MCF 10A (cell line): ENCODE measurements around the gene KCNN1. TPM values are rescaled to one million over a fixed set of nuclear protein-coding genes. Genes with fewer than 3 reads are reported as not detected.

Source experiments
- BruUV-seq: library from RNA; stranded (reverse); fragments of 400-500 nt; replicated peaks from 2 replicates; lab custom pipeline; 2021; lab: Mats Ljungman, UMichigan
- CTCF ChIA-PET: fragments of 300-600 bp; sonication (Branson Sonifier 250); formaldehyde crosslinking; extraction: SDS; loops from one replicate; lab custom pipeline; 2021; ENCODE audit warnings: antibody characterized with exemption, inconsistent platforms; lab: Yijun Ruan, JAX
- POLR2A ChIA-PET: fragments of 300-600, 350-650 bp; sonication (Branson Sonifier 250); formaldehyde crosslinking; extraction: SDS; loops from one replicate; lab custom pipeline; 2020; ENCODE audit warnings: antibody characterized with exemption, inconsistent platforms; lab: Yijun Ruan, JAX
- DNase-seq: peaks from one replicate; pipeline ENCODE4 v3.0.0-alpha.2; 2018; ENCODE audit not compliant: unreplicated experiment
- H3K27ac Mint-ChIP-seq: one replicate; pipeline ENCODE4 v1.8.0; 2022; ENCODE audit warnings: mild to moderate bottlenecking, low read depth, mixed read lengths; ENCODE audit not compliant: unreplicated experiment
- H3K27me3 Mint-ChIP-seq: one replicate; pipeline ENCODE4 v1.8.0; 2022; ENCODE audit warnings: mixed read lengths; ENCODE audit not compliant: insufficient read depth, unreplicated experiment
- H3K36me3 Mint-ChIP-seq: one replicate; pipeline ENCODE4 v1.8.0; 2022; ENCODE audit warnings: mild to moderate bottlenecking, moderate library complexity, mixed read lengths; ENCODE audit not compliant: insufficient read depth, unreplicated experiment
- H3K4me1 Mint-ChIP-seq: one replicate; pipeline ENCODE4 v1.8.0; 2022; ENCODE audit warnings: mixed read lengths; ENCODE audit not compliant: insufficient read depth, unreplicated experiment
- H3K4me3 Mint-ChIP-seq: one replicate; pipeline ENCODE4 v1.8.0; 2022; ENCODE audit warnings: mild to moderate bottlenecking, moderate library complexity, mixed read lengths; ENCODE audit not compliant: unreplicated experiment
- H3K9me3 Mint-ChIP-seq: one replicate; pipeline ENCODE4 v1.8.0; 2022; ENCODE audit warnings: mixed read lengths; ENCODE audit not compliant: unreplicated experiment
- intact Hi-C: fragments of 100-400 bp; cut with micrococcal nuclease; formaldehyde crosslinking; loops from 2 replicates; pipeline ENCODE4 v1.14.1; 2022
- total RNA-seq: library from RNA; stranded (reverse); gene quantifications from 2 replicates; pipeline ENCODE4 v1.2.3, GENCODE V29; 2022
- TF ChIP-seq, protein P1 (sequence below): fragments of 200-600 bp; IDR thresholded peaks from one replicate; pipeline ENCODE4 v1.8.0; 2022; ENCODE audit warnings: antibody characterized with exemption, mild to moderate bottlenecking; ENCODE audit not compliant: unreplicated experiment

Gene KCNN1
- total RNA-seq, 1 experiment from 2014 or later, result not detected

DNA sequence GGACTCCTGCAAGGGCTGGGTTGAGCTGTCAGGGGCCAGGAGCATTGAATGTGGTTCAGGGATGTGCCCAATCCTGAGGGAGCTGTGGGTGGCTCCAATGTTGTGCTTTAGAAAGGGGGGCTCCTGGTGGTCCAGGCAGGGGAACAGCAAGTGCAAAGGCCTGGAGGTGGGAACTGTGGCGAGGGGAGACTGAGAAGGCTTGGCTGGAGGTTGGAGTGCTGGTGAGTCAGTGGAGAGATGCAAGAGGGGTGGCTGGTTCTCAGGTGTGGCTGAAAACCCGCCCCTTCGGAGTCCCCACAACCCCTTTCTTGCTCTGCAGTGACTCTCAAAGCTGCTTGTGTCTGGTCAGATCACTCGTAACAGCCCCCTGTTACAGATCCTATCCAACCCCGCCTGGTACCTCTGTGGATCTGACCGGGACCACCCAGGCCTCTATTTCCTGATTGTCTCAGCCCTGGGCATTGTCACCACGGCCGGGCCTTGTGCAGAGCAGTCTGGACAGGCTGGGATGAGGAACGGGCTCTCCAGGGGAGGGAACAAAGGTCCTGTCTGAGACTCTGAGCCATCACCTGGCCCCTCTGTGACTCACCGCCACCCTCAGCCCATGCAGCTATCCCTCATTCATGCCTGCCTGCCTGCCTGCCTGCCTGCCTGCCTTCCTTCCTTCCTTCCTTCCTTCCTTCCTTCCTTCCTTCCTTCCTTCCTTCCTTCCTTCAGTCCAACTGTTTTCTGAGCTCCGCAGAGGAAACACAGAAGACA, 1.4 kb upstream of the KCNN1 start:
- CTCF ChIA-PET, result interaction anchor here (1.3 kb wide), 1 partner anchor 27 kb away, joined by 4 read pairs; no protein-coding TSS in a partner anchor

DNA sequence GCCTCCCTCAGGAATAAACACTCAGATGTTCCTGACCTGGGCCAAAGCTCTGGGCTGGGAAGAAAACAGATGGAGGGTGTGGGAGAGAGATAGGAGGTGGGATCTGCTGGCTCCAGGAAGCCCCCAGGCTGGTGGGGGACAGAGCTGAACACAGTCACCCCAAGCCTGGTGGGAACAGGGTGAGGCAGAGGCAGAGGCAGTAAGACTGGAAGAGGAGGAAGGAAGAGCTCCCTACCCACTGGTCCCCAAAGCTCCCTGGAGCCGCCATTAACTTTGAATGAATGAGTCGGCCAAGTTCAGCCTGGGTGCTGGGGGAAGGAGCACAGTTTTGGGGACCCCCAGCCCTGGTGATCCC, 801 bp upstream of the KCNN1 start:
- TF ChIP-seq, protein P1, sequence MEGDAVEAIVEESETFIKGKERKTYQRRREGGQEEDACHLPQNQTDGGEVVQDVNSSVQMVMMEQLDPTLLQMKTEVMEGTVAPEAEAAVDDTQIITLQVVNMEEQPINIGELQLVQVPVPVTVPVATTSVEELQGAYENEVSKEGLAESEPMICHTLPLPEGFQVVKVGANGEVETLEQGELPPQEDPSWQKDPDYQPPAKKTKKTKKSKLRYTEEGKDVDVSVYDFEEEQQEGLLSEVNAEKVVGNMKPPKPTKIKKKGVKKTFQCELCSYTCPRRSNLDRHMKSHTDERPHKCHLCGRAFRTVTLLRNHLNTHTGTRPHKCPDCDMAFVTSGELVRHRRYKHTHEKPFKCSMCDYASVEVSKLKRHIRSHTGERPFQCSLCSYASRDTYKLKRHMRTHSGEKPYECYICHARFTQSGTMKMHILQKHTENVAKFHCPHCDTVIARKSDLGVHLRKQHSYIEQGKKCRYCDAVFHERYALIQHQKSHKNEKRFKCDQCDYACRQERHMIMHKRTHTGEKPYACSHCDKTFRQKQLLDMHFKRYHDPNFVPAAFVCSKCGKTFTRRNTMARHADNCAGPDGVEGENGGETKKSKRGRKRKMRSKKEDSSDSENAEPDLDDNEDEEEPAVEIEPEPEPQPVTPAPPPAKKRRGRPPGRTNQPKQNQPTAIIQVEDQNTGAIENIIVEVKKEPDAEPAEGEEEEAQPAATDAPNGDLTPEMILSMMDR, result no peak
- Mint-ChIP-seq H3K4me3 (no peak overlapping the region), H3K36me3 (no peaks in the 10 kb centered on the region), H3K9me3 (no peaks in the 10 kb centered on the region), H3K4me1 (no peaks in the 10 kb centered on the region), H3K27me3 (peaks cover 59% of the 10 kb centered on the region), H3K27ac (no peak overlapping the region)
- CTCF ChIA-PET, result interaction anchor here (1.3 kb wide), 1 partner anchor 28 kb away, joined by 4 read pairs; no protein-coding TSS in a partner anchor
- POLR2A ChIA-PET, result interaction anchor here (0.6 to 0.9 kb wide), 2 partner anchors 18 to 55 kb away, joined by 3 to 7 read pairs; no protein-coding TSS in a partner anchor
- intact Hi-C loops, result no loop called here
- DNase-seq, result no peak
- no TSS peak for BruUV-seq

More for the DNA sequence above, 1.4 kb upstream of the KCNN1 start:
- H3K27ac Mint-ChIP-seq, result no peak overlapping the region
- TF ChIP-seq, protein P1, result no peak
- no peaks in the 10 kb centered on the region for H3K4me1 Mint-ChIP-seq
- DNase-seq, result no peak
- intact Hi-C loops, result no loop called here
- H3K36me3 Mint-ChIP-seq, result no peaks in the 10 kb centered on the region
- POLR2A ChIA-PET, result interaction anchor here (0.6 to 1.7 kb wide), 3 partner anchors 10 to 56 kb away, joined by 3 to 7 read pairs (median 3); no protein-coding TSS in a partner anchor
- H3K9me3 Mint-ChIP-seq, result no peaks in the 10 kb centered on the region
- peaks cover 60% of the 10 kb centered on the region for H3K27me3 Mint-ChIP-seq
- H3K4me3 Mint-ChIP-seq, result no peak overlapping the region
- BruUV-seq, result no TSS peak

DNA sequence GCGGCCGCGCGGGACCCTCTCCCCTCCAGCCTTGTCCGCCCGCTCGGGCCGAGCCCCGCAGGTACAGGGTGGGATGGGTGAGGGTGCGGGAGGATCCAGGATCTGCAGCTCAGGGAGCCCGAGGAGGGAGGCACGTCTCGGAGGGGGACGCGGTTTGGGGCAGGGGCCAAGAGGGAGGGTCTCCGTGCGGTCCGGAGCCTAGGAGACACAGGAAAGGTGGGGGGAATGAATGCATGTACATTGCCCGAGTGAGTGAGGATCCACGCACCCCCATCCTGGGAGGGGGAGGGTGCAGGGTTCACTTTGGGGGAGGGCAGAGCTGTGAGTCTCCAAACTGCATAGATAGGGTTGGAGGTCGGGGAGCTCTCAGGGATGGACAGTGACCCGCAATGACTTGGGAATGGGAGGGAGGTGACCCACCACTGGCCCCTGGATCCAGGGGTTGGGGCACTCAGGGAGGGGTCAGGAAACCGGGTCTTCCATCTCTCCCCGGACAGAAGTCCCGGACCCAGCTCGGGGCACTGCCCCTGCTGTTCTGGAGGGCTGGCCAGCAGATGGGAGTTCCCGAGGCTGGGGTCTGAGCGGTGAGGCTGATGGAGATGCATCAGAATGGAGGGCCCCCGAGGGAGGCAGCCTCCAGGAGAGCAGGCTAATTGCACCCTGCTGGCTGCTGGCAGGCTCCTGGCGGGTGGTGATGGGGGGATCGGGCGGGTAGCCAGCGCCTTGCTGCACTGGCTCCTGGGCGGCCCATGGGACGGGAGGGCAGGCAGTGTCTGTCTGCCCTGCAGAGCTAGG, 547 bp downstream of the KCNN1 start:
- no peak for DNase-seq
- Mint-ChIP-seq H3K27me3 (peaks cover 49% of the 10 kb centered on the region), H3K4me1 (no peaks in the 10 kb centered on the region), H3K4me3 (no peak overlapping the region), H3K9me3 (no peaks in the 10 kb centered on the region), H3K36me3 (no peaks in the 10 kb centered on the region), H3K27ac (no peak overlapping the region)
- intact Hi-C loops, result no loop called here
- BruUV-seq, result no TSS peak
- ChIA-PET CTCF (interaction anchor here (0.6 kb wide), 2 partner anchors 11 to 479 kb away, joined by 3 read pairs; no protein-coding TSS in a partner anchor), POLR2A (no interaction called here)
- TF ChIP-seq, protein P1, result no peak

DNA sequence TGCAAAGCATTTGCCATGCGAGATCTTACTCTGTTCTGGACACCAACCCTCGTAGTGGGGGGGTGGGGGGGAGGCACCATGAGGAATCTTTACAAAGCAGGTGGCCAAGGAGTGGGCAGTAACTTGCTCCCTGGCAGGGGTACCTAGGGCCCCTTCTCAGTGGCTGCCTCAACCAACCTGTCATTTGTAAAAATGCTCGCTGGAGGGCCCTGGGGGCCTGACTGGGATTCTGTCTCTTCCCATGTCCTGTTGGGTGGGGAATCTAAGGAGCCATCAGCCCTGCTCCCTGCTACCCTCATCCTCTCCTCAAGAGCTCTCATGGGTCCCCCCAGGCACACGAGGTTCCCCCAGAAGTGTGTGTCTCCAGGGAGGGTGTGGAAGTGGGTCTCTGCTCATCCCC, 1.5 kb downstream of the KCNN1 start:
- no peak overlapping the region for H3K27ac Mint-ChIP-seq
- ChIA-PET POLR2A (no interaction called here), CTCF (interaction anchor here (1.6 kb wide), 1 partner anchor 30 kb away, joined by 4 read pairs; no protein-coding TSS in a partner anchor)
- H3K36me3 Mint-ChIP-seq, result no peaks in the 10 kb centered on the region
- TF ChIP-seq, protein P1, result no peak
- no peaks in the 10 kb centered on the region for H3K9me3 Mint-ChIP-seq
- DNase-seq, result no peak
- H3K4me1 Mint-ChIP-seq, result no peaks in the 10 kb centered on the region
- intact Hi-C loops, result no loop called here
- peaks cover 45% of the 10 kb centered on the region for H3K27me3 Mint-ChIP-seq
- BruUV-seq, result no TSS peak
- no peak overlapping the region for H3K4me3 Mint-ChIP-seq
